Activated effector memory CD4-positive, alpha-beta T cell treated with Interleukin-2 at 50 U/mL for 16 hours (primary cell): ENCODE results near the gene RCAN2.

Experiments used
- DNase-seq: peaks from one replicate; pipeline ENCODE4 v3.0.0-alpha.2; 2020

Gene RCAN2

GRCh38 chr6:46204880-46205650 is 286.2 kb downstream of the RCAN2 start:
- no peak for DNase-seq

- no peak for DNase-seq
These were observed 287.7 kb downstream of the RCAN2 start for GRCh38 chr6:46203391-46204177.

GRCh38 chr6:46201702-46202101 is 289.5 kb downstream of the RCAN2 start:
- DNase-seq = no peak

- no peak for DNase-seq
These were observed 291.9 kb downstream of the RCAN2 start for GRCh38 chr6:46199387-46199786.

GRCh38 chr6:46191961-46192360 is 299.3 kb downstream of the RCAN2 start:
- DNase-seq = no peak

GRCh38 chr6:46190889-46191288 is 300.4 kb downstream of the RCAN2 start:
- no peak for DNase-seq

GRCh38 chr6:46189726-46190125 is 301.5 kb downstream of the RCAN2 start:
- DNase-seq = no peak

- DNase-seq = no peak
These were observed 304.7 kb downstream of the RCAN2 start for GRCh38 chr6:46186583-46186982.

- DNase-seq = no peak
These were observed 307.1 kb downstream of the RCAN2 start for GRCh38 chr6:46184114-46184513.

GRCh38 chr6:46175976-46176375 is 315.3 kb downstream of the RCAN2 start:
- no peak for DNase-seq

- DNase-seq = no peak
These were observed 315.8 kb downstream of the RCAN2 start for GRCh38 chr6:46175446-46175845.

GRCh38 chr6:46174904-46175303 is 316.3 kb downstream of the RCAN2 start:
- no peak for DNase-seq

GRCh38 chr6:46172176-46172575 is 319.1 kb downstream of the RCAN2 start:
- DNase-seq = no peak
